ENCODE results near the gene UBE2U.

UBE2U gene

DNA sequence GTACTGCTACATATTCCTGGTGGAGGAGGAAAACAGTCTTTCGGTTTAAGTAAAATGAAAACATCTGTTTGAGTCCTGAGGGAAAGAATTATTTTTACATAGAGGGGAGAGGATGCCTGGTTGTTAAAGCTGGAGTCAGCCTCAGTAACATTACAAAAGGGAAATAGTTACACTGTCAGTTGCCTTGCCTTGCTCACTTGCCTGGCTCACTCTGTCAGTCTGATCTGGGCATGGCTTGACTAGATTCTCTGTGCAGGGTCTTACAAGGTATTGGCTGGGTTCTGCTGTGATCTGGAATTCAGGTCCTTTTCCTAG, 8.4 kb upstream of the UBE2U start:
- H3K27me3 ChIP-seq (ENCODE audit: control insufficient read depth, low read length): peaks cover 2% of the 10 kb centered on the region; the same call in 1 of the 2 replicates
- H3F3A ChIP-seq (ENCODE audit: control insufficient read depth, insufficient read depth): no peaks in the 10 kb centered on the region
- no peak for TF ChIP-seq EZH2phosphoT487 (IDR thresholded peaks at IDR 0.05; ENCODE audit: borderline replicate concordance, low read length)
- TF ChIP-seq, protein P1, sequence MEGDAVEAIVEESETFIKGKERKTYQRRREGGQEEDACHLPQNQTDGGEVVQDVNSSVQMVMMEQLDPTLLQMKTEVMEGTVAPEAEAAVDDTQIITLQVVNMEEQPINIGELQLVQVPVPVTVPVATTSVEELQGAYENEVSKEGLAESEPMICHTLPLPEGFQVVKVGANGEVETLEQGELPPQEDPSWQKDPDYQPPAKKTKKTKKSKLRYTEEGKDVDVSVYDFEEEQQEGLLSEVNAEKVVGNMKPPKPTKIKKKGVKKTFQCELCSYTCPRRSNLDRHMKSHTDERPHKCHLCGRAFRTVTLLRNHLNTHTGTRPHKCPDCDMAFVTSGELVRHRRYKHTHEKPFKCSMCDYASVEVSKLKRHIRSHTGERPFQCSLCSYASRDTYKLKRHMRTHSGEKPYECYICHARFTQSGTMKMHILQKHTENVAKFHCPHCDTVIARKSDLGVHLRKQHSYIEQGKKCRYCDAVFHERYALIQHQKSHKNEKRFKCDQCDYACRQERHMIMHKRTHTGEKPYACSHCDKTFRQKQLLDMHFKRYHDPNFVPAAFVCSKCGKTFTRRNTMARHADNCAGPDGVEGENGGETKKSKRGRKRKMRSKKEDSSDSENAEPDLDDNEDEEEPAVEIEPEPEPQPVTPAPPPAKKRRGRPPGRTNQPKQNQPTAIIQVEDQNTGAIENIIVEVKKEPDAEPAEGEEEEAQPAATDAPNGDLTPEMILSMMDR (IDR thresholded peaks at IDR 0.05; ENCODE audit: low read depth, low read length, poor library complexity, severe bottlenecking): no peak
- H3K27ac ChIP-seq (ENCODE audit: low read depth, low read length): no peak overlapping the region
- H3K4me2 ChIP-seq (ENCODE audit: low read length): no peak overlapping the region
- no peaks in the 10 kb centered on the region for H3K4me1 ChIP-seq (ENCODE audit: control insufficient read depth, low read length)
- H3K9me2 ChIP-seq (replicated peaks; ENCODE audit: control insufficient read depth, low read length): no peaks in the 10 kb centered on the region
- no peaks in the 10 kb centered on the region for H3K36me3 ChIP-seq (ENCODE audit: control insufficient read depth, low read length)
- H3K9me3 ChIP-seq (ENCODE audit: control insufficient read depth, insufficient read depth, low read length): no peaks in the 10 kb centered on the region
- H3K4me3 ChIP-seq (ENCODE audit: low read length): no peak overlapping the region
- H4K20me1 ChIP-seq (ENCODE audit: control insufficient read depth, insufficient read depth, low read depth, low read length): no peaks in the 10 kb centered on the region
- H3K79me2 ChIP-seq (ENCODE audit: control insufficient read depth, low read length): no peaks in the 10 kb centered on the region

DNA sequence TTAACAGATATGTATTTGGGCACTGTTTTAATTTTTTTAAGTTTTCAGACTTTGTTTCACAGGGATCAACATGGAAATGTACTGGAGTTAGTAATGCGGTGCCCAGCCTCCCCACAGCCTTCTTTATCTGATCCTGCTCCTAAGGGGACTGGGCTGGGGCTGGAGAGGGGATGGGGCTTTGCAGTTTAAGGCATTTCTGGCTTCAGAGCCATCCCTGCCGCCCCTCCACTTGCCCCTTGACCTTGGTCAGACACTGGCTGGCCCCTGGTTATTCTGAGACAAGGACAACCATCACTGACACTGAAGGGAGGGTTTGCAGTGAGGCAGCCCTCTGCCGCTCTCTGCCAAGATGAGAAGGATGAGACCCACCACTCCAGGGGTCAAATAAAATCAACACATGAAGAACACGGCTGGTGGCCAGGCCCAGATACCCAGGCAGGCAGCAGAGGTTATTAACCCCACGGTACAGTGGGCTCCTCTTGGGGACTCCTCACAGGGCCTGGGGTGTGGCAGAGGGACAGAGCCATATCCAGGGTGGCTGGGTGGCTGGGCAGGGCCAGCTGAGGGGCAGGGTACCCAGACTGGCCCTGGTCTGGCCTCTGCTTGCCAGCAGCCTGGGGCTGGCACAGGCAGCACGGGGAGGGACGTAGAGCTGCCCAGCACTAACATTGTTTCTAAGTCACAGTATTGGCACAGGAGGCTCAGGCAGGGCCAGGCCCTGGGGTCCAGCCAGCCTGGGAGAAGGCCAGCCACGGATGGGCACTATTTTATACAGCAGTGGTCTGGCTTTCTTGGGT, 7.2 kb upstream of the UBE2U start:
- no peaks in the 10 kb centered on the region for H3K79me2 ChIP-seq (ENCODE audit: control insufficient read depth, low read length)

DNA sequence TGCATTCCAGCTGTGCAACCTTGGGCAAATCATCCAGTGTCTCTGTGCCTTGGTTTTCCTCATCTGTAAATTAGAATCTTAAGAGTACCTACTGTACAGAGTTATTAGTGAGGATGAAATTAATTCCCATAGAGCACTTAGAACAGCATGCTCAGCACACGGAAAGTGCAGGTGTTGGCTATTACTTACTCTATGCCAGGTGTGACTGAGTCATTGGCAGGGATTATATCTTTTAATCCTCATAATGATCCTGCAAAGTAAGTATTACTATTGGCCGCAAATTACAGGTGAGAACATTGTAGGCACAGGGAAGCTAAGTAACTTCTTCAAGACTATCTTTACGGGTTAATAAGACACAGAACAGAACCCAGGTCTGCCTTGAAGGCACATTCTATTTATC, 6.3 kb upstream of the UBE2U start:
- H3K4me3 ChIP-seq (ENCODE audit: low read length): no peak overlapping the region
- no peak for TF ChIP-seq EZH2phosphoT487 (IDR thresholded peaks at IDR 0.05; ENCODE audit: borderline replicate concordance, low read length)
- TF ChIP-seq, protein P1 (IDR thresholded peaks at IDR 0.05; ENCODE audit: low read depth, low read length, poor library complexity, severe bottlenecking): no peak
- H4K20me1 ChIP-seq (ENCODE audit: control insufficient read depth, insufficient read depth, low read depth, low read length): no peaks in the 10 kb centered on the region
- H3F3A ChIP-seq (ENCODE audit: control insufficient read depth, insufficient read depth): no peaks in the 10 kb centered on the region
- H3K9me2 ChIP-seq (replicated peaks; ENCODE audit: control insufficient read depth, low read length): no peaks in the 10 kb centered on the region
- H3K36me3 ChIP-seq (ENCODE audit: control insufficient read depth, low read length): no peaks in the 10 kb centered on the region
- H3K27me3 ChIP-seq (ENCODE audit: control insufficient read depth, low read length): peaks cover 2% of the 10 kb centered on the region; the same call in 1 of the 2 replicates
- H3K27ac ChIP-seq (ENCODE audit: low read depth, low read length): no peak overlapping the region
- H3K4me2 ChIP-seq (ENCODE audit: low read length): no peak overlapping the region
- H3K9me3 ChIP-seq (ENCODE audit: control insufficient read depth, insufficient read depth, low read length): no peaks in the 10 kb centered on the region
- H3K79me2 ChIP-seq (ENCODE audit: control insufficient read depth, low read length): no peaks in the 10 kb centered on the region
- no peaks in the 10 kb centered on the region for H3K4me1 ChIP-seq (ENCODE audit: control insufficient read depth, low read length)

More for the DNA sequence above, 7.2 kb upstream of the UBE2U start:
- Histone ChIP-seq H3K4me3 (ENCODE audit: low read length) (no peak overlapping the region), H3K9me3 (ENCODE audit: control insufficient read depth, insufficient read depth, low read length) (no peaks in the 10 kb centered on the region), H3K4me2 (ENCODE audit: low read length) (no peak overlapping the region), H3K36me3 (ENCODE audit: control insufficient read depth, low read length) (no peaks in the 10 kb centered on the region), H3K9me2 (replicated peaks; ENCODE audit: control insufficient read depth, low read length) (no peaks in the 10 kb centered on the region), H3K27me3 (ENCODE audit: control insufficient read depth, low read length) (peaks cover 2% of the 10 kb centered on the region; the same call in 1 of the 2 replicates), H4K20me1 (ENCODE audit: control insufficient read depth, insufficient read depth, low read depth, low read length) (no peaks in the 10 kb centered on the region), H3K27ac (ENCODE audit: low read depth, low read length) (no peak overlapping the region), H3F3A (ENCODE audit: control insufficient read depth, insufficient read depth) (no peaks in the 10 kb centered on the region), H3K4me1 (ENCODE audit: control insufficient read depth, low read length) (no peaks in the 10 kb centered on the region)
- TF ChIP-seq EZH2phosphoT487 (IDR thresholded peaks at IDR 0.05; ENCODE audit: borderline replicate concordance, low read length): no peak
- TF ChIP-seq, protein P1 (IDR thresholded peaks at IDR 0.05; ENCODE audit: low read depth, low read length, poor library complexity, severe bottlenecking): no peak
